GM23338 (cell line): ENCODE results near the gene KANK4.
A peak's percentile ranks its signal among the peaks of the same experiment; 100 is the strongest.

ENCODE experiments used
- CTCF ChIP-seq, 2 experiments: fragments of 200-600 bp in 1 of 2; sonication (generic) in 1 of 2; conservative IDR thresholded peaks; 2 replicates each; pipeline versions ENCODE4 v1.5.1 to v1.6.1; 2016 to 2017; ENCODE audit warnings: antibody characterized with exemption in 2 of 2, low read depth in 2 of 2, mild to moderate bottlenecking in 2 of 2, moderate library complexity in 1 of 2
- EZH2 ChIP-seq: fragments of 200-600 bp; sonication (generic); IDR thresholded peaks from one replicate; pipeline ENCODE4 v1.8.0; 2017; ENCODE audit warnings: antibody characterized with exemption, mild to moderate bottlenecking, low read depth; ENCODE audit not compliant: unreplicated experiment
- EZH2phosphoT487 ChIP-seq: fragments of 200-600 bp; sonication (generic); IDR thresholded peaks from one replicate; pipeline ENCODE4 v1.8.1; 2018; ENCODE audit warnings: antibody characterized with exemption; ENCODE audit not compliant: unreplicated experiment
- POLR2AphosphoS5 ChIP-seq: IDR thresholded peaks from 2 replicates; pipeline ENCODE4 v1.6.1; 2016; ENCODE audit warnings: antibody characterized with exemption, low read depth
- TF ChIP-seq, protein P1 (sequence below): IDR thresholded peaks from one replicate; pipeline ENCODE4 v1.6.1; 2018; ENCODE audit warnings: antibody characterized with exemption; ENCODE audit not compliant: unreplicated experiment

DNA sequence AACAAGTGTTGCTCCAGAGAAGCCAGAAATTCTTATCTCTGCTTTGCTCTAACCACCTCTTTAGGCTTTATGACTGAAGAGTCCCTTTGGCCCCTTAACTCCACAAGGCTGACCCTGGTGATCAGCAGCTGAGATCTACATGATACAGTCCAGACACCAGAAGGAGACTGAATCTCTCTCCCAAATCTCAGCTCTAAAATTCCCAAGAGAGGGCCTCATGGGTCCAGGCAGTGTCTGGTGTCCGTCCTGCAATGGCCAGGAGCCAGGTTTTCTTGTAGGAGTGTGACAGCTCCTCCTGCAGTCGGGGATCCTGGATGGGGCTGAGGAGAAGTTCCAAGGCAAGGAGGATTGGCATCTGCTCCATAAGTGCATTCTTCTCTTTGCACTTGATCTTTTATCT lies 89.3 kb downstream of the KANK4 start:
- TF ChIP-seq CTCF (conservative IDR thresholded peaks at IDR 0.05; ENCODE audit: low read depth in 2 of 2) (peak in 1 of 2 experiments; percentile 23; a peak in 2 of 4 replicates), EZH2phosphoT487 (no peak), EZH2 (no peak), POLR2AphosphoS5 (peak; percentile 15; the same call in 1 of the 2 replicates)
- TF ChIP-seq, protein P1, sequence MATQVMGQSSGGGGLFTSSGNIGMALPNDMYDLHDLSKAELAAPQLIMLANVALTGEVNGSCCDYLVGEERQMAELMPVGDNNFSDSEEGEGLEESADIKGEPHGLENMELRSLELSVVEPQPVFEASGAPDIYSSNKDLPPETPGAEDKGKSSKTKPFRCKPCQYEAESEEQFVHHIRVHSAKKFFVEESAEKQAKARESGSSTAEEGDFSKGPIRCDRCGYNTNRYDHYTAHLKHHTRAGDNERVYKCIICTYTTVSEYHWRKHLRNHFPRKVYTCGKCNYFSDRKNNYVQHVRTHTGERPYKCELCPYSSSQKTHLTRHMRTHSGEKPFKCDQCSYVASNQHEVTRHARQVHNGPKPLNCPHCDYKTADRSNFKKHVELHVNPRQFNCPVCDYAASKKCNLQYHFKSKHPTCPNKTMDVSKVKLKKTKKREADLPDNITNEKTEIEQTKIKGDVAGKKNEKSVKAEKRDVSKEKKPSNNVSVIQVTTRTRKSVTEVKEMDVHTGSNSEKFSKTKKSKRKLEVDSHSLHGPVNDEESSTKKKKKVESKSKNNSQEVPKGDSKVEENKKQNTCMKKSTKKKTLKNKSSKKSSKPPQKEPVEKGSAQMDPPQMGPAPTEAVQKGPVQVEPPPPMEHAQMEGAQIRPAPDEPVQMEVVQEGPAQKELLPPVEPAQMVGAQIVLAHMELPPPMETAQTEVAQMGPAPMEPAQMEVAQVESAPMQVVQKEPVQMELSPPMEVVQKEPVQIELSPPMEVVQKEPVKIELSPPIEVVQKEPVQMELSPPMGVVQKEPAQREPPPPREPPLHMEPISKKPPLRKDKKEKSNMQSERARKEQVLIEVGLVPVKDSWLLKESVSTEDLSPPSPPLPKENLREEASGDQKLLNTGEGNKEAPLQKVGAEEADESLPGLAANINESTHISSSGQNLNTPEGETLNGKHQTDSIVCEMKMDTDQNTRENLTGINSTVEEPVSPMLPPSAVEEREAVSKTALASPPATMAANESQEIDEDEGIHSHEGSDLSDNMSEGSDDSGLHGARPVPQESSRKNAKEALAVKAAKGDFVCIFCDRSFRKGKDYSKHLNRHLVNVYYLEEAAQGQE: no peak
